Measurements from ENCODE around the gene FAU.

GRCh38 chr11:65085446-65085845, 36.5 kb downstream of the FAU start:
- TF ChIP-seq YY1 (IDR thresholded peaks at IDR 0.05; ENCODE audit: low read depth) (no peak), CTCF (IDR thresholded peaks at IDR 0.05) (no peak), EZH2phosphoT487 (IDR thresholded peaks at IDR 0.05; ENCODE audit: borderline replicate concordance, low read depth) (no peak), GABPA (IDR thresholded peaks at IDR 0.05; ENCODE audit: low read depth) (no peak), MXI1 (IDR thresholded peaks at IDR 0.05; ENCODE audit: low read depth, low read length) (no peak), MAX (IDR thresholded peaks at IDR 0.05; ENCODE audit: low read depth) (no peak), EP300 (IDR thresholded peaks at IDR 0.05; ENCODE audit: borderline replicate concordance in 1 of 2, low read depth in 1 of 2, low read length in 1 of 2) (no peak), JUND (IDR thresholded peaks at IDR 0.05) (no peak), FOXJ3 (CRISPR knock-in tag; IDR thresholded peaks at IDR 0.05) (no peak), NRF1 (IDR thresholded peaks at IDR 0.05; ENCODE audit: low read depth, low read length) (no peak), USF1 (IDR thresholded peaks at IDR 0.05; ENCODE audit: borderline replicate concordance, low read depth) (no peak), CHD2 (IDR thresholded peaks at IDR 0.05; ENCODE audit: low read length, partially characterized antibody) (no peak), TAF1 (IDR thresholded peaks at IDR 0.05; ENCODE audit: borderline replicate concordance, low read depth, low read length) (no peak)

Data from SK-N-SH (cell line).